HG02973 (cell line): ENCODE data around the gene SLC24A3.

ENCODE experiments used
- ATAC-seq: cut with Tn5 transposase; IDR thresholded peaks from one replicate; pipeline ENCODE4 v1.9.1; 2021; ENCODE audit warnings: moderate library complexity; ENCODE audit not compliant: unreplicated experiment

Gene SLC24A3

GRCh38 chr20:19419396-19419795, 207.0 kb downstream of the SLC24A3 start:
- no peak for ATAC-seq

DNA sequence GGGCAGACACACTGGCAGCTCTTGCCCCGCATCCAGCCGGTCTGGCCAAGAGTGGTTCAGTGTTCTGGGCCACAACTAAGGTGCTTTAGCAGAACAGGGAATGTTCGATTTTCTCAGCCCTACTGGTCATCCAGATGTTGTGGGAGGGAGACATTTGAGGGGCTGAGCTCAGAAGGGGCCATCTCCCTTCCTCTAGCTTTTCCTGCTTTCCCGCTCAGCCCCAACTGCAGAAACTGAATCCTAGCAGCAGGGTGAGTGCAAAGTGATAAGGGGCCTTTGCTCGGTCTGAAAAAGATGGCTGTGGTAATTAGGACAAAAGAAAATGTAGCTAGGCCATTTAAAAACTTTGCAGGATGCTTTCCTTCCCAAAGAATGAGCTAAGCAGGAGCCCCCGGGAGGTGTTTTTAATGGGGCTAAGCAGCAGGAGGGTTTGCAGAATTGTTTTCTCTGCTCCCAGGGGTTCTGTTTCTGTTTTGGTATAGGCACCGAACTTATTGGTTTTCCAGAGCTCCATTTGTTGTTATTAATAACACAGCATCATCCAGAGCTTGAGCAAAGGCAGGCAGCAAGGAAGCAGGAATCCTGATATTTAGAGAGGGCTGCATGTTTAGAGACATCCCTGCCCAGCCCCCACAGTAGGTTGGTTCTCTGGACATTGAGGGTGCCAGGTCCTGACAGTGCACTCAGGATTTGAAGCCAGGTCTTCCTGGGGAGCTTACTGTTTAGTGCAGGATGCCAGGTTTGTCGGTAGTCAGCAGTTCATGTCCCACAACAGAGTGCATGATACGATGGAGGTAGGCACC, 210.9 kb downstream of the SLC24A3 start:
- no peak for ATAC-seq

- ATAC-seq = no peak
Observed at GRCh38 chr20:19423900-19424620, 211.6 kb downstream of the SLC24A3 start.

- ATAC-seq = no peak
Observed at GRCh38 chr20:19426356-19426755, 213.9 kb downstream of the SLC24A3 start.

GRCh38 chr20:19427480-19427879, 215.0 kb downstream of the SLC24A3 start:
- ATAC-seq = no peak

GRCh38 chr20:19427913-19428312, 215.5 kb downstream of the SLC24A3 start:
- no peak for ATAC-seq

- no peak for ATAC-seq
Observed at GRCh38 chr20:19428324-19428723, 215.9 kb downstream of the SLC24A3 start.

DNA sequence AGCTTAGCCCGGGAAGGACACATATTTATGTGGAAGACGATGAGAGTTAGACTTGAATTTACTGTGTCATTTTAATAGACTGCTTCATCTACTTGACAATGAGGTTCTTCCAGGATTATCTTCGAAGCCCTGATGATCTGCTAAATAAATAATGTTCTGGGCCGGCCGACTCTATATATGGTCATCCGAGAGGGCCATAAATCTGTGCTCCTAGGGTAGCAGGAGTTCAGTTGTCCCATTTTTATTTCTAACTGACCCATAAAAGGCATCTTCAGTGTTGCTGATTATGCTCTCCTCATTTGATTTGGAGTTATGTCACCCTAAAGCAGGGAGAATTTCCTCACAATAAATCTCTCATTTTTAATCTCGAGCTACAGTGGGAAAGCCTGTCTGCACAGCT, 217.1 kb downstream of the SLC24A3 start:
- no peak for ATAC-seq

- no peak for ATAC-seq
Observed at GRCh38 chr20:19430641-19431315, 218.3 kb downstream of the SLC24A3 start.

- no peak for ATAC-seq
Observed at GRCh38 chr20:19431316-19431700, 218.9 kb downstream of the SLC24A3 start.

- ATAC-seq = no peak
Observed at GRCh38 chr20:19431906-19432305, 219.5 kb downstream of the SLC24A3 start.

DNA sequence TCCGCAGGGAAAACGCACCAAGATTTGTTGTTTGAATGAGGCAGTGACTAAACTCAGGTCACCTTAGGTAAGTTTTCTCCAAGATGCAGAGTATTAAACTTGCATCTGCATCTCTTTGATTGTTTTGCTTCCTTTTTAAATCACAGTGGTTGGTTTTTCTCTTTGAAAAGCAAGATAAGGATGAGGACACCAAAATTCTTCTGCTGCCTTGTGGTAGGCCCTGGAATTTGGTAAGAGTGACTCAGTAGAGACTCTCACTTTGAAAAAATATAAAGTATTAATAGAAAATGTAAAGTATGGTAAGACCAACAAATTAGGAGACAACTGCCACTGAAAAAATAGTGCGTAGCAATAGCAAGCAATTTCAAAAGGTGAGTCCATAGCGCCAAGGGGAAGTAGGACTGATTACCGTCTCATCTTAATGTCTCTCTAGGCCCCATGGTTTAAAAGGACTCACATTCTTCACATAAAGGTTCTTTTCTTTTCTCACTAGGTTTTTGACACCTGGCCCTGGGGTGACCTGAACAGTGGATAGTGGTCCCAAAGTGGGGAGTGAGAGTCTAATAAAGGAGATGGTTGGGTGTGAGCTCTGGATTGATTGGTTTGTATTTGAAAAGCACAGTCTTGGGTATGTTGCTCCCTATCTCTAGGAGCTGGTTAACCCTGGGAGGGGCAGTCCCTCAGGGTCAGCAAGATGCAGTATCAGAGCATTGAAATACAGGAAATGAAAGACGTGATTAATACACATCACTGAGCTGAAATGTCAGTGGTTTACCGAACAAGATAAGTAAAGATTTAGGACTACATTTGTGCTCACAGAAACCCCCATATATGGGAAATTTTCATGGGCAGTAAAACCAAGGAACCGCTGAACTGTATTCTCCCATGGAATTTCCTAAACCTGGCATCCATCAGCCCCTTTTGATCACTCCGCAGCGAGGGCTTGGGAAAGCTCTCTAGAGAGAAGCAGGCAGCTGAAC, 221.2 kb downstream of the SLC24A3 start:
- no peak for ATAC-seq

DNA sequence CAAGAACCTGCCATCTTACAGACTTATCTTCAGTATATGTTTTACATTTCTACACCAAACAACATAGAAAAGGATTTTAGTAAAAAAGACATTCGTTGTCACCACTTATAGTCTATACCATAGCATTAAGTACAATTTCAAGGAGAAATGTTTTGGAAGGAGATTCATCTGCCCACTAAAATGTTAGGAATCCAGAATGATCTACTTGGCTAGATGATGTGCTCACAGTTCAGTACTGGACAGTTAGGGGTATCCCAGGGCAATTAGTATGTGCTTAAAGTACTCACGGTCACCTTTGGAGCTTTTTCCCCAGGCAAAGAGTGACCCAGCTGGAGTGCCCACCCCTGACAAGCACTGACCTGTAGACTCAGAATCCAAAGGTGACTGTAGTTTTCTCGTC, 222.9 kb downstream of the SLC24A3 start:
- no peak for ATAC-seq

DNA sequence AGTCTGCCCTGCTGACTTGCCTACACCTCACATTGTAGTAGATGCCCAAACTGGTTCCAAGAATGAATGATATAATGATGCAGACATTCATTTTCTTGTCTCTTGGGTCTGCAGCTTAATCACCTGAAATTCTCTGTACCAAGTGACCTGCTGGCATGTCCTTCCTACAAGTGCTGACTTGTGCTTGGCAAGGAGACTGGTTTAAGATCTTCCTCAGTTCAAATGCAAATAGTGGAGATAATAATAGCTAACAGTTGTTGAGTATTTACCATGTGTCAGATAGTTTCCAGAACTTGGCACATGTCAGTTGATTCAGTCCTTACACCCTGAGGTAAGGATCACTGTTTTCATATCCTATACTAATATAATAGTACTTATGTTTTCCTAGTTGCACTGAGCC, 223.4 kb downstream of the SLC24A3 start:
- no peak for ATAC-seq

DNA sequence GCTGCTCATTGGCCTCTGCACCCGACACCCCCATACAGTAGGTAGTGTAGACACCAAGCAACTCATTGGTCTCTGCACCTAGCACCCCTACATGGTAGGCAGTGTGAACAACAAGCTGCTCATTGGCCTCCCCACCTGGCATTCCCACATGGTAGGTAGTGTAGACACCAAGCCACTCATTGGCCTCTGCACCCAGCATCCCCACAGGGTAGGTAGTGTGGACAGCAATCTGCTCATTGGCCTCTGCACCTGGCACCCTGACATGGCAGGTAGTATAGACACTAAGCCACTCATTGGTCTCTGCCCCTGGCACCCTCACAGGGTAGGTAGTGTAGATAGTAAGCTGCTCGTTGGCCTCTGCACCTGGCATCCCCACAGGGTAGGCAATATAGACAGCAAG, 226.0 kb downstream of the SLC24A3 start:
- ATAC-seq = no peak

DNA sequence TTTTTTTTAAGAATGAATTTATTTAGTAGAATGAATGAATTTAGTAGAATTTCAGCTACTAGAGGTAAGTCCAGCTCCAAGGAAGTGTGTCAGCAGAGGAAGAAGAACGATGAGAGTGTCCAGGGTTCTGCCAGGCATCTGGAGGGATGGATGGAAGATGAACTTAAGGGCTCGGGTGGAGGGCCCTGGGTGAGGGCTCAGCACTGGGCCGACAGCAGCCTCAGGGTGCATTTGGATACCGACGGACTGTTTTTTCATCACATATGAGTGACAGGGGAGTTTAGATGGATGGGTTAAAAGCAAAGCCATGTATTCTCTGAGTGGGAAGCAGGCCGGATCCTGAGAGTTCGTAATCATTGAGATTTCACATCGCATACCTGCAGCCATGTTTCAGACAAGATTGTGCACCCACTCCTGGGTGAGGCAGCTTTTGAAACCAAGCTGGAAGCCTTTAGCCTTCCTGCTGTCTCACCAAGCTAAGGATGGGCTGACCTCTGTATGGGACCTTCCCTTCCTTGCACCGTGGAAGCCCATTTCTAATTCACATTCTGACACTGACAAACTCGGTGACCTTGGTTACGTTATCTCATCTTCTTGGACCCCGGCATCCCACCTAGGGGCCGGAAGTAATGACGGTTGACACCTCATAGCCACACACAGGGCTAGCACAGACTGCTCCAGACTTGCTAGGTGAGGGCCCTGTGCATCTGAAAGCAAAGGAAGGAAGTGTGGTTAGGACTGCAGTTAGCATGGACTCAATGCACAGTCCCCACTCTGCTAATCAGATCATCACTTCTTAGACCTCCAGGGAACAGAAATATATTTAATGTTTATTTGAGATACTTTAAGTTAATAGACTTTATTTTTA, 228.5 kb downstream of the SLC24A3 start:
- ATAC-seq = no peak

GRCh38 chr20:19446246-19446645, 233.8 kb downstream of the SLC24A3 start:
- ATAC-seq = no peak

DNA sequence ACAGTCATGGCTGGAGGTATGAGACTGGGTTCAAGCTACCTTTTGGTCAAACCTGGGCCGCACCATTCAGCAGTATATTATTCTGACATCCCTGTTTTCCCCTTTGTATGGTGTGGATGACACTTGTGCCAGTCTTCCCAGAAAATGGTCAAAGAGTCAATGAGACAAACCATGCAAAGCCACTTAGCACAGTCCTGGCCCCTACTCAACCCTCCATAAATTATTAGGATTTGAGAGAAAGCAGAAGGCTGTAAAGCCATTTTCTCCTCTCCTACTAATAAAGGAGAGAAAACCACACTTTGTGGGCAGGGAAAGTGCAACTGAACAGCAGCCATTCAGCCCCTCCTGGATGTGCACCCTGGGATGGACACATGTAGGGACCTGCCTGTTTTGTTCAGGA, 236.2 kb downstream of the SLC24A3 start:
- ATAC-seq = no peak

DNA sequence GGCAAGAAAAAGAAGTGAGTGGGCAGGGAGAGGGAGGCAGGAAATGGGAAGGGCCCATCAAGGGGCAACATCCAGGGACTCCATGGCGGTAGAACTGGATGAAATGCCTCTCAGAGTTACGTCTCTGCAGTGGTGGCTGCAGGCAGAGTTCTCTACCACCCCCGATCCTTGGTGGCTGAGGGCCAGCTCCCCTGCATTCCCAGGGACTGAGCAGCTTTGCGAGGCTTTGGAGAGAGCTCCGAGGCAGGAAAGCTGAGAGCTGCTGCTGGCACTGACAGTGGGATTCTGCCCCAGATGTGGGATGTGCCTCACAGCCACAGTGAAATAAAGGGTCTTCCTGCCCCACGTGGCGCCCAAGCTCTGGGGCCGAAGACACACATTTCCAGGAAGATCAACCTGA, 236.6 kb downstream of the SLC24A3 start:
- no peak for ATAC-seq
